GM23248 (cell line): ENCODE measurements around the gene MYH15.

Source experiments
- EZH2 ChIP-seq: fragments of 200-600 bp; sonication (generic); IDR thresholded peaks from 2 replicates; pipeline ENCODE4 v1.6.1; 2018; ENCODE audit warnings: antibody characterized with exemption, mild to moderate bottlenecking; ENCODE audit not compliant: insufficient read depth, poor library complexity, severe bottlenecking
- EZH2phosphoT487 ChIP-seq: fragments of 200-600 bp; sonication (generic); IDR thresholded peaks from 2 replicates; pipeline ENCODE4 v1.6.1; 2018; ENCODE audit warnings: antibody characterized with exemption, moderate library complexity, mild to moderate bottlenecking, low read depth; ENCODE audit not compliant: insufficient read depth

- TF ChIP-seq EZH2 (no peak), EZH2phosphoT487 (no peak)
These were observed 38.3 kb downstream of the MYH15 start for GRCh38 chr3:108472001-108472591.
